ENCODE data around the gene TRIM41.

The TRIM41 gene

GRCh38 chr5:181236471-181236870 lies 13.4 kb downstream of the TRIM41 start:
- 0 out of 2 replicates have a peak, but pooled peaks cover 2% of the 10 kb centered on the region for H3K27me3 ChIP-seq
- H3K36me3 ChIP-seq = peaks cover 72% of the 10 kb centered on the region
- H3K4me1 ChIP-seq = peaks cover 10% of the 10 kb centered on the region; the same call in 1 of the 2 replicates
- H3K4me3 ChIP-seq (ENCODE audit: low read depth, low read length) = no peak overlapping the region
- DNase-seq = no peak
- no peaks in the 10 kb centered on the region for H3K9me3 ChIP-seq
- no peak for TF ChIP-seq CTCF (IDR thresholded peaks at IDR 0.05; ENCODE audit: low read depth, low read length)

- H3K27me3 ChIP-seq = 0 out of 2 replicates have a peak, but pooled peaks cover 2% of the 10 kb centered on the region
- no peaks in the 10 kb centered on the region for H3K9me3 ChIP-seq
- no peak for TF ChIP-seq CTCF (IDR thresholded peaks at IDR 0.05; ENCODE audit: low read depth, low read length)
- no peak overlapping the region for H3K4me3 ChIP-seq (ENCODE audit: low read depth, low read length)
- peaks cover 17% of the 10 kb centered on the region for H3K4me1 ChIP-seq
- H3K36me3 ChIP-seq = peaks cover 78% of the 10 kb centered on the region
- DNase-seq = no peak
Measured at GRCh38 chr5:181236954-181237641, 14.0 kb downstream of the TRIM41 start.

GRCh38 chr5:181237729-181238385 lies 14.8 kb downstream of the TRIM41 start:
- Histone ChIP-seq H3K27me3 (0 out of 2 replicates have a peak, but pooled peaks cover 2% of the 10 kb centered on the region), H3K36me3 (peaks cover 86% of the 10 kb centered on the region), H3K4me1 (peaks cover 18% of the 10 kb centered on the region), H3K9me3 (no peaks in the 10 kb centered on the region), H3K4me3 (ENCODE audit: low read depth, low read length) (no peak overlapping the region)
- no peak for TF ChIP-seq CTCF (IDR thresholded peaks at IDR 0.05; ENCODE audit: low read depth, low read length)
- no peak for DNase-seq

GRCh38 chr5:181239062-181239663 lies 16.1 kb downstream of the TRIM41 start:
- H3K9me3 ChIP-seq = no peaks in the 10 kb centered on the region
- peaks cover 91% of the 10 kb centered on the region for H3K36me3 ChIP-seq
- no peak for TF ChIP-seq CTCF (IDR thresholded peaks at IDR 0.05; ENCODE audit: low read depth, low read length)
- no peak overlapping the region for H3K4me3 ChIP-seq (ENCODE audit: low read depth, low read length)
- peaks cover 18% of the 10 kb centered on the region for H3K4me1 ChIP-seq
- H3K27me3 ChIP-seq = 0 out of 2 replicates have a peak, but pooled peaks cover 2% of the 10 kb centered on the region
- no peak for DNase-seq

GRCh38 chr5:181241393-181241975 lies 18.4 kb downstream of the TRIM41 start:
- peaks cover 9% of the 10 kb centered on the region for H3K4me1 ChIP-seq
- no peak for TF ChIP-seq CTCF (IDR thresholded peaks at IDR 0.05; ENCODE audit: low read depth, low read length)
- H3K9me3 ChIP-seq = no peaks in the 10 kb centered on the region
- H3K4me3 ChIP-seq (ENCODE audit: low read depth, low read length) = peak overlapping the region; percentile 96
- no peaks in the 10 kb centered on the region for H3K27me3 ChIP-seq
- DNase-seq = no peak
- peaks cover 69% of the 10 kb centered on the region for H3K36me3 ChIP-seq
